GM12864 (cell line): Measurements from ENCODE around the gene AFF4.

Source experiments
- DNase-seq: peaks from one replicate; pipeline ENCODE4 v3.0.0-alpha.2; 2011; ENCODE audit warnings: low read depth
- H3K4me3 ChIP-seq: 2 replicates; pipeline ENCODE4 v1.5.1; 2011; ENCODE audit warnings: mild to moderate bottlenecking, low read depth, low read length, control low read depth
- CTCF ChIP-seq: IDR thresholded peaks from 2 replicates; pipeline ENCODE4 v1.5.1; 2011; ENCODE audit warnings: low read depth, mild to moderate bottlenecking, moderate library complexity, low read length, control low read depth, inconsistent platforms; ENCODE audit errors: missing control alignments

AFF4 gene

DNA sequence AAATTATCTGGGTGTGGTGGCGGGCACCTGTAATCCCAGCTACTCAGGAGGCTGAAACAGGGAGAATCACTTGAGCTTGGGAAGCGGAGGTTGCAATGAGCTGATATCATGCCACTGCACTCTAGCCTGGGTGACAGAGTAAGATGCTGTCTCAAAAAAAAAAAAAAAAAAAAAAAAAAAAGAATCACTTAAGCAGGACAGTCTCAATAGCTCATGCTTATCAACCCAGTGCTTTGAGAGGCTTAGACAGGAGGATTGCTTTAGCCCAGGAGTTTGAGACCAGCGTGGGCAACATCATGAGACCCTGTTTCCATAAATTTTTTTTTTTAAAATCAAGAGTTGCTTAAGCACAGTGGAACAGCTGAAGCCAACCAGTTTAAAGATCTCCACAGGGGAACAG lies 47.3 kb downstream of the AFF4 start:
- no peak overlapping the region for H3K4me3 ChIP-seq
- DNase-seq = no peak
- TF ChIP-seq CTCF = no peak

DNA sequence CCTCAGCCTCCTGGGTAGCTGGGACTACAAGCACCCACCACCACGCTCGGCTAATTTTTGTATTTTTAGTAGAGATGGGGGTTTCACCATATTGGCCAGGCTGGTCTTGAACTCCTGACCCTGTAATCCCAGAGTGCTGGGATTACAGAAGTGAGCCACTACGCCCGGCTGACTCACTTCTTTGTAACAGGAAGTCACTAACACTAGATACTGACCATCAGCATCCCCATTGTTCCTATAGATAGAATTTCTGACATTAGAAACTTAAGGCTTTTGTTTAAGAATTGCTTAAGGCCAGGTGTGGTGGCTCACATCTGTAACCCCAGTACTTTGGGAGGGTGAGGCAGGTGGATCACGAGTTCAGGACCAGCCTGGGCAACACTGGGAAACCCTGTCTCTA lies 47.8 kb downstream of the AFF4 start:
- H3K4me3 ChIP-seq = no peak overlapping the region
- no peak for DNase-seq
- no peak for TF ChIP-seq CTCF

DNA sequence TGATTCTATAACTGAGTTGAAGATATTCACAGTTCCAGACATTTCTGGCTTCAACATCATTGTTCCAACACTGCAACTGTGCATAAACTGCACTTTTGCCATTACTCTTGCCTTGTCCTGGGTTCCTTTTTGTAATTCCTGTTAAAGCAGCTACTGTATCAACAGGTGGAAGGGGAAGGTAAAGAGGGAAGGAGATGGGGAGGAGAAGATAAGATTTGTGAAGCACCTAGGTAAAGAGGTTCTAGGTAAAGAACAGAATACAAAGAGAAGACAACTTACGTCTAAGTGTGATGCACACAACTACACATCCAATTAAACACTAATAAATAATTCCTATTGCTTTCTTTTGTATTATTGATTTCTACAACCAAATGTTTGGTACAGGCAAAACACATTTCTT lies 53.7 kb downstream of the AFF4 start:
- no peak overlapping the region for H3K4me3 ChIP-seq
- DNase-seq = no peak
- TF ChIP-seq CTCF = no peak

DNA sequence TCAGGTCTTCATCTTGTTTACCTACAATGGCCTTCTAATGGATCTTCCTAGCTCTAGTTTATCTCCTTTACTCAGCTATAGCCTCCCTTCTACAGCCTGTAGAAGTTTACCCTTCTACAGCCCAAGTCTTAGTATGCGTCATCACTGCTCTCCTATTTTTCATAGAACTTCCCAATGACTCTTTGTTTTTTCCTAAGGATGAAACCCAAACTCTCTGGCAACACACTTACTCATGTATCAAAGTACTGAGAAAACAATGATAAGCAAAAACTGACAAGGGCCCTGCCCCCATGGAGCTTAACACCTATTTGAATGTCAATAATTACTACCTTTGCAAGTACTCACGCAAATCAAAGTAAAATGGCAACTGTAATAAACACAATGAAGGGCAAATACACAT lies 56.3 kb downstream of the AFF4 start:
- no peak overlapping the region for H3K4me3 ChIP-seq
- TF ChIP-seq CTCF = no peak
- DNase-seq = no peak

- no peak for TF ChIP-seq CTCF
- H3K4me3 ChIP-seq = no peak overlapping the region
- no peak for DNase-seq
These were observed 57.5 kb downstream of the AFF4 start for GRCh38 chr5:132905938-132906337.

DNA sequence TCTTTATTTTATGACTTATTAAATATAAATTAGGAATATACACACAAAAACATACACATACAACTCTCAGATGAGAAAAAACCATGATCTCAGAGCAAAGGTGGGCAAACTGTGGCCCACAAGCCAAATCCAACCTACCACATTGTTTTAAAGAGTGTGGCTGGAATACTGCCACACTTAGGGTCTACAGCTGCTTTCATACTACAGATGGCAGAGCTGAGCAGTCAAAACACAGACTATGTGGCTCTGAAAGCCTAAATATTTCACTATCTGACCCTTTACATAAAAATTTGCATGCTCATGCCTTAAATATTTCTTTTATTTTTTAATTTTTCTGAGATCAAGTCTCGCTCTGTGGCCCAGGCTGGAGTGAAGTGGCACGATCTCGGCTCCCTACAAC lies 61.7 kb downstream of the AFF4 start:
- DNase-seq = no peak
- no peak for TF ChIP-seq CTCF
- H3K4me3 ChIP-seq = no peak overlapping the region

GRCh38 chr5:132901036-132901435 lies 62.4 kb downstream of the AFF4 start:
- no peak overlapping the region for H3K4me3 ChIP-seq
- DNase-seq = no peak
- TF ChIP-seq CTCF = no peak
